NCI-H2196 treated with DMSO at 0.1 percent for 48 hours (cell line): ENCODE results near the gene CABLES2.
A peak's percentile ranks its signal among the peaks of the same experiment; 100 is the strongest.

Experiments used
- DNase-seq: peaks from one replicate; lab custom pipeline; 2025; ENCODE audit not compliant: unreplicated experiment; lab: John Stamatoyannopoulos, UW

The CABLES2 gene

GRCh38 chr20:62419759-62420158 lies 12.7 kb upstream of the CABLES2 start:
- DNase-seq = no peak

GRCh38 chr20:62418709-62419487 lies 11.8 kb upstream of the CABLES2 start:
- no peak for DNase-seq

DNA sequence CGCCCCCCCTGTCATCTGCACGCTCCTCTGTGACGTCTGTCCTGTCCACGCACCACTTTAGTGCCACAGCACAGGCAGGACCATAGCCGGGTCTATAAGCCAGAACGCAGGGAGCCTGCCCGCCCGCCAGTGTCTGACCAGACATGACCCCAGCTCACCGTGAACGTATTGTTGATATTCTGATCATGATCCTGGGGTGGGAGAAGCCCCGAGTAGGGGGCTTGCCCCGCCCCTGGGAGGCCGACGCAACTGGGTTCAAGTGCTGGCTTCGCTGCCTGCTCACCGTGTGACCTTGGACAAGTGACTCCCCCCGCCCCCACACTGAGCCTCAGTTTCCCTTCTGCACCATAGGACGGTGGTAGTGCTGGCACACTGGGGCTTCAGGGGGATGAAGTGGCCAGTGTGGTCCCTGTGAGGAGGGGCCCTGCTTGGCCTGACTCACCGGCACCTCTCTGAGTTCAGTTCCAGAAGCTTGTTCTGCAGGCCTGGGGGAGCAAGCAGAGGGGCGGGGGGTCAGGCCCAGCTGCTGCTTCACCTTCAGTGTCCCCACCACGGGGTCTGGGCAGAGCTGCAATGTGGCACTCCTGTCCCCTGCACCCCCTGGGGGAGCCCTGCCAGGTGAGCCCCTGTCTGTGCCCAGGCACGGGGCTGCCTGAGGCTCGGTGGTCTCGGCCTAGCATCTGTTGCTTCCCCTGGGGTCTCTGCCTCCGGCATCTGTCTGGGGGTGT lies 11.1 kb upstream of the CABLES2 start:
- no peak for DNase-seq

DNA sequence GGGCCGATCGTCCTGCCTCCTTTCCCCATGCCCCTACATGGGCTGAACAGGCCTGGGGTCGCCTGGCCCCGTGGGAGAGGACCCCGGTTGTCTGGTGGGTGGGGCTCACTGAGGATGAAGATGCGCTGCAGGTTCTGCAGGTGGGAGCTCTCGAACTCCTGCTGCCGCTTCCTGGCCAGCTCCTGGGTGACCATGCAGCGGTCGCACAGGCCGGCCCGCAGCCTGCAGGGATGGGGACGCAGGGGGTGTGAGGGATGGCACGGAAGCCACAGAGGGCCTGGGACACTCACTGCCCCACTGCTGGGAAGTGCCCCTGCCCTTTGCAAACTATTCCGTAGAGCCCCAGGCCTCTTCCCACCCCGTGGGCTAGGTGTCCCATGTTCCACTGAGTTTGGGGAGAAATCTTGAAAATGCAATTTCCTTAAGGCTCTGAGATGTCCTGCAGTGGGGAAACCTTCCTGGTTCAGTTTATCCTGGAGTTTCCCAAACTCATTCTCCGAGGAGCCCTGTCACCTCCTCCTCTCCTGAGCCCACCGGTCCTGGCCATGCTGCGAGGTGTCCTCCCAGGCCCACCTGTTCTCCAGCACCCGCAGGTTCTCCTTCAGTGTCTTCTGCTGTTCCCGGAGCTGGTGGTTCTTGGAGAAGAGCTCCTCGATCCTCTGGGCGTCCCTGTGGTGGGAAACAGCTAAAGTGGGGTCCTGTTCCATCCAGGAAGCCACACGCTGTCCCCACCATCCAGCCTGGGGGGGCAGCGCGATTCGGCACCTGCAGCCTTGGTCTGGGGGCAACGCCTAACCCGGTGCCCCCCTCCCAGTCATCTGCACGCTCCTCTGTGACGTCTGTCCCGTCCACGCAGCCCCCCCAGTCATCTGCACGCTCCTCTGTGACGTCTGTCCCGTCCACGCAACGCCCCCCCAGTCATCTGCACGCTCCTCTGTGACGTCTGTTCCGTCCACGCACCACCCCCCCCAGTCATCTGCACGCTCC lies 9.9 kb upstream of the CABLES2 start:
- no peak for DNase-seq

- DNase-seq = no peak
Measured at GRCh38 chr20:62415354-62416111, 8.4 kb upstream of the CABLES2 start.

GRCh38 chr20:62413896-62414481 lies 6.9 kb upstream of the CABLES2 start:
- no peak for DNase-seq

GRCh38 chr20:62413025-62413570 lies 6.0 kb upstream of the CABLES2 start:
- no peak for DNase-seq

- no peak for DNase-seq
Measured at GRCh38 chr20:62412194-62413024, 5.3 kb upstream of the CABLES2 start.

DNA sequence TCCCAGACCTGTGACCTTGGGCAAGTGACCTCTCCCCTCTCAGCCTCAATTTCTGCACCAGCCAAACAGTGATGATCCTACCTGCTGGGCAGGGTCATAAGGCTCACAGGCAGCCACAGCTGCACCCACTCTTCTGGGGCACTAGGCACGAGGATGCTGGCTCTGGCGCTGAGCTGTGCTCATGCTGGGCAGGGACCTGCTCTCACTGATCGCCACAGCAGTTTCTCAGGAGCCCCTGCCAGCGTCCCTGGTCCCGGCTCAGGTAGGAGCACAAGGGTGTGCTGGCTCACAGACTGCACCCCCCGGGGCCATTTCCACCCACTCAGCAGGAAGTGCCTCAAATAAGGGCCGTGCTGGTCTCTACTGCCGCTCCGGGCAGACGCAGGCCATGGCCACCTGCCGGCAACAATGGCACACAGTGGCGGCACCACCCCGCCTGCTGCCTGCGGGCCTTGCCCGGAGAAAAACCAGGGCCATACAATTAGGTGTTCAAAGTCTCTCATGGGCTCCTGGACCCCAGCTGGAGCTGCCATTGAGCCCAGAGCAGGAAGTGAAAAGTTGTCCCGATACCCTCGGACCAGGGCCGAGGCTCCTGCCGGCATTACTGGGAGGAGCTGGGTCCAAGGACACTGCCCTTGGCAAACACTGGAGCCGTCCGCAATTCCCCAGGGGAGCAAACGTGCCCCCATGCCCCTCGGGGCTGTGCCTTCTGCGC lies 4.6 kb upstream of the CABLES2 start:
- DNase-seq = no peak

DNA sequence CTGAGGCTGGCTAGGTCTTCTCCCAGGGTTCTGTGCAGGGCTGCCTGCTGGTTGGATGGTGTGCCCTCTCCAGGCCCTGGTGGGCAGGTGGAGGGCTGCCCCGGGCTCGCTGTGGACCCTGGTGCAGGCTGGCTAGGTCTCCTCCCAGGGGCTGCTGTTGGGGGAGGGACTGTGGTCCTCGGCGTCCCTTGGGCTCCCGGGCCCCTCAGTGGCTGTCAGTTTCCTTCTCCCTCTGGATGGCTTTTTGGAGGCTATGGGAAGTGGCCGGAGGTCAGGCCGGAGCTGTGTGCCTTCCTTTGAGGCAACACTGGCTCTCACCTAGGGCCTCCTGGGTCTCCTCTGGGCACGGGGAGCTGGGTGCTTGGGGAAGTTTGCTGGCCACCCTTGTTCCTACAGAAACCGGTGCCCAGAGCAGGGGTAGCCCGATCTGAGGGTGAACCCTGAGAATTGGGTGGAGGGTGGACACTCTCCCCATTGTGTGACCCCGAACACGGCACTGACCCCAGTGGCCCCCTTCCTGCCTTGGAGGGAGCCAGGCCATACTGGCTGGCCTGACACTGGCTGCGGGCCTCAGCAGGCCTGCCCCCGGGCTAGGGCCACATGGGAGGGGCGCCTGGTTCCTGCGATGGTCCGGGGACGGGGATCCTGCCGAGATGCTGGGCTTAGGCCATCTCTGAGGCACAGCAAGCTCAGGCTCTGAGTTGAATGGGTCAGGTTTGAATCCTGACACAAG lies 3.8 kb upstream of the CABLES2 start:
- no peak for DNase-seq

- DNase-seq = peak; percentile 88
Measured at GRCh38 chr20:62409931-62410745, 3.1 kb upstream of the CABLES2 start.

DNA sequence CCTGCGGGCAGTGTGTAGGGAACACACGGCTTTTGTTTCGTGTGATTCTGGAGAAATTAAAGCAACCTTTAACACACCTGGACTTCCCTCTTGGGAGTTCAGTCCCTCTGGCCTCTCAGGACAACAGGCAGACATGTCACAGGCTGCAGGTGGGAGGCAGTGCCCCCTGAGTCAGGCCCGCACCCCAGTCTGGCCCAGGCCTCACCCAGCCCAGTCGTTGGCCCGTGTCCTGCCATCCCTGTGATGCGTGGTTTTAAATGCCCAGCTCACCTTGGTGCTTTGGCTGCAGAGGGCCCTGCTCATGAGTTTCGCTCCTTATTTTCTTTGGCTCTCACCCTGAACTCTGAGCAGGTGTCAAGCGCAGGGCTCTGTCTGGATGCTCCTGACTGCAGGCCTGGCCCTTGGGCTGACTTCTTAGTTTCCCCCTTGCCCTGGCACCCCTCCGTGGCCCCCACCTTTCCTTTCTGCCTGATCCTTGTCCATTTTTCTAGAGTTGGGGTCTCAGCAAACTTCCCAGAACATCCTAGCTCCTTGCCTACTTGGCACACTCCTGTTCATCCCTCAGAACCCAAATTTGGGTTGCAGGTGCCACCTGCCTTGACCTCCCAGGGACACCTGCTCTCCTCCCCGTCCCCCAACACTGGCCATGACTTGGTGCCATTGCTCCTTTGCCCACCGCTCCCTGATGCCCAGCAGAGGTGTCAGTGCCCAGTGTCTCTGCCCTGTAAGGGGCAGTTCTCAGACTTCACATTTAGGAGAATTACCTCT lies 2.2 kb upstream of the CABLES2 start:
- DNase-seq = no peak

- no peak for DNase-seq
Measured at GRCh38 chr20:62408640-62409039, 1.6 kb upstream of the CABLES2 start.

DNA sequence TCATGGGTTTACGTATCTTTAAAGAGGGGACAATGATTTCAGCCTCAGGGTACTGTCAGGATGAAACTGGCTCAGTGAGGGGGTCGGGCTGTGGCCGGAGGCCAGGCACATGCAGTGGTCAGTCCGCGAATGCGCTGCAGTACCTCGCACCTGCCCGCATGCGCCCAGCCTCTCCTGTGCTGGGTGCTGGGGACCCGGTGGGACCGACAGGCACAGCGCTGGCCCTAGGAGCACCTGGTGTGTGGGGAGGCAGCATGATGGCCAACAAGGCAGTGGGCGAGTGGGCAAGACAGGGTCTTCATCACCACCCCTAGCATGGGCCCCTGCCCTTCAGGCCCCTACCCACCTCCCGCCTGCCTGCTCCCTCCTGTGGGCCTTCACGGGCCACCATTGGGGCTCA lies 970 bp upstream of the CABLES2 start:
- no peak for DNase-seq

- DNase-seq = no peak
Measured at GRCh38 chr20:62406635-62407176, 379 bp downstream of the CABLES2 start.

- DNase-seq = no peak
Measured at GRCh38 chr20:62405981-62406513, 1.0 kb downstream of the CABLES2 start.
